ENCODE data around the gene PPM1L.

Gene PPM1L

GRCh38 chr3:160941885-160942494 is 186.0 kb downstream of the PPM1L start:
- Histone ChIP-seq H3K27ac (ENCODE audit: low read depth, low read length) (no peak overlapping the region), H3K79me1 (ENCODE audit: low read length) (no peaks in the 10 kb centered on the region), H2BK5ac (ENCODE audit: low read length) (no peak overlapping the region), H2AK5ac (ENCODE audit: low read length) (no peak overlapping the region), H3K4me3 (ENCODE audit: low read length) (no peak overlapping the region), H4K8ac (ENCODE audit: low read depth, low read length) (no peak overlapping the region), H3K79me2 (ENCODE audit: control insufficient read depth, insufficient read depth, low read length) (no peaks in the 10 kb centered on the region), H3K36me3 (ENCODE audit: control insufficient read depth, insufficient read depth, low read length) (no peaks in the 10 kb centered on the region), H3K27me3 (ENCODE audit: insufficient read depth, low read length, poor library complexity) (no peaks in the 10 kb centered on the region), H3K9ac (ENCODE audit: low read length) (no peak overlapping the region), H4K5ac (ENCODE audit: low read length) (no peak overlapping the region), H2BK15ac (replicated peaks; ENCODE audit: low read depth) (no peak overlapping the region), H2BK120ac (ENCODE audit: low read depth, low read length) (no peak overlapping the region), H3K18ac (ENCODE audit: low read length) (no peak overlapping the region), H3K56ac (ENCODE audit: low read length) (no peak overlapping the region), H3K4ac (ENCODE audit: low read depth, low read length) (no peak overlapping the region), H3K4me1 (ENCODE audit: control insufficient read depth, low read depth, low read length) (no peaks in the 10 kb centered on the region), H3K23ac (ENCODE audit: low read length) (no peak overlapping the region), H3K4me2 (ENCODE audit: low read length) (no peak overlapping the region)
- 100% methylated on average over 1 of the region's 5 CpGs for WGBS (ENCODE audit: extremely low coverage, insufficient coverage, low lambda C conversion rate)
- peak; percentile 66 for DNase-seq

GRCh38 chr3:160943996-160944395 is 188.0 kb downstream of the PPM1L start:
- no peak overlapping the region for H2BK15ac ChIP-seq (replicated peaks; ENCODE audit: low read depth)
- no peak for DNase-seq
- H4K5ac ChIP-seq (ENCODE audit: low read length) = no peak overlapping the region
- H3K4me3 ChIP-seq (ENCODE audit: low read length) = no peak overlapping the region
- no peaks in the 10 kb centered on the region for H3K4me1 ChIP-seq (ENCODE audit: control insufficient read depth, low read depth, low read length)
- no peak overlapping the region for H3K4ac ChIP-seq (ENCODE audit: low read depth, low read length)
- no peaks in the 10 kb centered on the region for H3K79me2 ChIP-seq (ENCODE audit: control insufficient read depth, insufficient read depth, low read length)
- H3K56ac ChIP-seq (ENCODE audit: low read length) = no peak overlapping the region
- no CpG with 5 or more reads among the region's 1 CpG for WGBS (ENCODE audit: extremely low coverage, insufficient coverage, low lambda C conversion rate)
- H3K27me3 ChIP-seq (ENCODE audit: insufficient read depth, low read length, poor library complexity) = no peaks in the 10 kb centered on the region
- H3K36me3 ChIP-seq (ENCODE audit: control insufficient read depth, insufficient read depth, low read length) = no peaks in the 10 kb centered on the region
- H2AK5ac ChIP-seq (ENCODE audit: low read length) = no peak overlapping the region
- H3K79me1 ChIP-seq (ENCODE audit: low read length) = no peaks in the 10 kb centered on the region
- no peak overlapping the region for H3K27ac ChIP-seq (ENCODE audit: low read depth, low read length)
- H3K9ac ChIP-seq (ENCODE audit: low read length) = no peak overlapping the region
- H3K4me2 ChIP-seq (ENCODE audit: low read length) = no peak overlapping the region
- H2BK5ac ChIP-seq (ENCODE audit: low read length) = no peak overlapping the region
- H2BK120ac ChIP-seq (ENCODE audit: low read depth, low read length) = no peak overlapping the region
- no peak overlapping the region for H3K23ac ChIP-seq (ENCODE audit: low read length)
- H4K8ac ChIP-seq (ENCODE audit: low read depth, low read length) = no peak overlapping the region
- no peak overlapping the region for H3K18ac ChIP-seq (ENCODE audit: low read length)

DNA sequence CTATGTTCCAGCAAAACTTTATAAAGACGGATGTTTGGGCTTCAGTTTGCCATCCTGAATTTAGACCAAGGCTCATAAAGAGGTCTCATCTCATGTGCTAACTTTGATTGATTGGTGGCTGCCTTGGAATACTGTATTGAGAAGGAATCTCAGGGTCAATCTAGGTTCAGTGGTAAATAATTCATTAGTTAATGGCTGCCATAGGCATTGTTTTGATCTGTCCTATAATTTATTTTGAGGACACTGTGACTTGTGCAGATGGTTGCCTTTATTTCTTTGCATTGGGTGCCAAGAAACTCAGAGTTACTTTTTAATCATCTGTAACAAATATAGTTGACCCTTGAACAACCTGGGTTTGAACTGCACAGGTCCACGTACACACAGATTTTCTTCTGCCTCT is 189.3 kb downstream of the PPM1L start:
- no peak overlapping the region for H2BK15ac ChIP-seq (replicated peaks; ENCODE audit: low read depth)
- H3K79me2 ChIP-seq (ENCODE audit: control insufficient read depth, insufficient read depth, low read length) = no peaks in the 10 kb centered on the region
- H3K18ac ChIP-seq (ENCODE audit: low read length) = no peak overlapping the region
- H3K4me3 ChIP-seq (ENCODE audit: low read length) = no peak overlapping the region
- H3K23ac ChIP-seq (ENCODE audit: low read length) = no peak overlapping the region
- H4K8ac ChIP-seq (ENCODE audit: low read depth, low read length) = peak overlapping the region; percentile 28
- H4K5ac ChIP-seq (ENCODE audit: low read length) = no peak overlapping the region
- no peak overlapping the region for H2BK120ac ChIP-seq (ENCODE audit: low read depth, low read length)
- no peaks in the 10 kb centered on the region for H3K4me1 ChIP-seq (ENCODE audit: control insufficient read depth, low read depth, low read length)
- no peaks in the 10 kb centered on the region for H3K36me3 ChIP-seq (ENCODE audit: control insufficient read depth, insufficient read depth, low read length)
- no peak overlapping the region for H2BK5ac ChIP-seq (ENCODE audit: low read length)
- H3K27ac ChIP-seq (ENCODE audit: low read depth, low read length) = no peak overlapping the region
- no peak overlapping the region for H3K9ac ChIP-seq (ENCODE audit: low read length)
- DNase-seq = no peak
- no peak overlapping the region for H2AK5ac ChIP-seq (ENCODE audit: low read length)
- no peak overlapping the region for H3K4ac ChIP-seq (ENCODE audit: low read depth, low read length)
- no peaks in the 10 kb centered on the region for H3K27me3 ChIP-seq (ENCODE audit: insufficient read depth, low read length, poor library complexity)
- H3K56ac ChIP-seq (ENCODE audit: low read length) = no peak overlapping the region
- H3K4me2 ChIP-seq (ENCODE audit: low read length) = no peak overlapping the region
- no CpG with 5 or more reads among the region's 2 CpGs for WGBS (ENCODE audit: extremely low coverage, insufficient coverage, low lambda C conversion rate)
- no peaks in the 10 kb centered on the region for H3K79me1 ChIP-seq (ENCODE audit: low read length)

GRCh38 chr3:160948273-160948672 is 192.2 kb downstream of the PPM1L start:
- Histone ChIP-seq H3K56ac (ENCODE audit: low read length) (no peak overlapping the region), H2BK120ac (ENCODE audit: low read depth, low read length) (no peak overlapping the region), H3K79me1 (ENCODE audit: low read length) (no peaks in the 10 kb centered on the region), H3K4me2 (ENCODE audit: low read length) (no peak overlapping the region), H3K27ac (ENCODE audit: low read depth, low read length) (no peak overlapping the region), H3K4me1 (ENCODE audit: control insufficient read depth, low read depth, low read length) (no peaks in the 10 kb centered on the region), H3K27me3 (ENCODE audit: insufficient read depth, low read length, poor library complexity) (no peaks in the 10 kb centered on the region), H4K8ac (ENCODE audit: low read depth, low read length) (no peak overlapping the region), H3K4me3 (ENCODE audit: low read length) (no peak overlapping the region), H3K79me2 (ENCODE audit: control insufficient read depth, insufficient read depth, low read length) (no peaks in the 10 kb centered on the region), H3K4ac (ENCODE audit: low read depth, low read length) (no peak overlapping the region), H2BK5ac (ENCODE audit: low read length) (no peak overlapping the region), H3K36me3 (ENCODE audit: control insufficient read depth, insufficient read depth, low read length) (no peaks in the 10 kb centered on the region), H2BK15ac (replicated peaks; ENCODE audit: low read depth) (no peak overlapping the region), H2AK5ac (ENCODE audit: low read length) (no peak overlapping the region), H3K18ac (ENCODE audit: low read length) (no peak overlapping the region), H3K9ac (ENCODE audit: low read length) (no peak overlapping the region), H3K23ac (ENCODE audit: low read length) (no peak overlapping the region), H4K5ac (ENCODE audit: low read length) (no peak overlapping the region)
- no peak for DNase-seq
- no CpG with 5 or more reads among the region's 3 CpGs for WGBS (ENCODE audit: extremely low coverage, insufficient coverage, low lambda C conversion rate)

DNA sequence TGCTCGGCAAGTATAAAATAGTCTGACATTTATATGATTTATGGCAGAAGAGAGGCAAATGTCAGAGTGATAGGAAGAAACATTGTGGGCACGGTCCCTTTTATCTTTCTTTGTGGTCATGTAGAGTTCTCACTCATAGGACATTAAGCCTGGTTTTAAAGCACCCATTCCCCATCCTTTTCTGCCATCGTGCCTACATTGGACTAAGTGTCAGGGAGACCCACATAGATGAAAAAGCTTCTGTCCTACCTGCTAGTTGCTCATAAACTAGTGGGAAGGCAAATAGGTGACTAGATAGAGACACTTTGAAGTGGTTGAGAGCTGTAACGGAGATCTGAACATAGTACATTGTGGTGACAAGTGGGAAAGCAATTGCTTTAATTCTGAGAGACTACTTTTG is 193.4 kb downstream of the PPM1L start:
- H4K8ac ChIP-seq (ENCODE audit: low read depth, low read length) = no peak overlapping the region
- no peak overlapping the region for H2BK5ac ChIP-seq (ENCODE audit: low read length)
- no peaks in the 10 kb centered on the region for H3K79me2 ChIP-seq (ENCODE audit: control insufficient read depth, insufficient read depth, low read length)
- no peak overlapping the region for H2BK120ac ChIP-seq (ENCODE audit: low read depth, low read length)
- no peak overlapping the region for H3K4me2 ChIP-seq (ENCODE audit: low read length)
- H3K9ac ChIP-seq (ENCODE audit: low read length) = no peak overlapping the region
- DNase-seq = no peak
- no peak overlapping the region for H2AK5ac ChIP-seq (ENCODE audit: low read length)
- no peak overlapping the region for H2BK15ac ChIP-seq (replicated peaks; ENCODE audit: low read depth)
- H4K5ac ChIP-seq (ENCODE audit: low read length) = no peak overlapping the region
- H3K4ac ChIP-seq (ENCODE audit: low read depth, low read length) = no peak overlapping the region
- no peak overlapping the region for H3K18ac ChIP-seq (ENCODE audit: low read length)
- H3K27me3 ChIP-seq (ENCODE audit: insufficient read depth, low read length, poor library complexity) = no peaks in the 10 kb centered on the region
- no peak overlapping the region for H3K56ac ChIP-seq (ENCODE audit: low read length)
- H3K4me3 ChIP-seq (ENCODE audit: low read length) = no peak overlapping the region
- no CpG with 5 or more reads among the region's 4 CpGs for WGBS (ENCODE audit: extremely low coverage, insufficient coverage, low lambda C conversion rate)
- no peak overlapping the region for H3K27ac ChIP-seq (ENCODE audit: low read depth, low read length)
- no peaks in the 10 kb centered on the region for H3K36me3 ChIP-seq (ENCODE audit: control insufficient read depth, insufficient read depth, low read length)
- no peak overlapping the region for H3K23ac ChIP-seq (ENCODE audit: low read length)
- H3K4me1 ChIP-seq (ENCODE audit: control insufficient read depth, low read depth, low read length) = no peaks in the 10 kb centered on the region
- no peaks in the 10 kb centered on the region for H3K79me1 ChIP-seq (ENCODE audit: low read length)

DNA sequence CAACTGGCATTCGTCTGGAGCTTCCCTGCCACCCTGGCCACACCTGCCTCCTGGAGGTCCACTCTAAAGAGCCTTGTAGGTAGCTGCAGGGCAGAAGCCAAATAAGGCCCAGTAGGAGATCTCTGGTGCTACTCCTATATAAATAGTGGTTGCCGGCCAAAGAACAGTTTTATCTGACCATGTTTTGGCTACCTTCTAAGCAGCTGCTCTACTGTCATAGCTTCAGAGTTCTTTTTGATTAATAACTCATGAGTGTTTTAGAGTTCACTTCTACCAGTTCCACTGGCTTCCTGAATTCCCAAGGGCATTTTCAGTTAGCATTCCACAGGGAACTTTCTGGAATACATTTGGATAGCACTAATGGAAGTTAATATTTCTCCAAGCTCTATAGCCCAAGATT is 194.5 kb downstream of the PPM1L start:
- no peak overlapping the region for H2AK5ac ChIP-seq (ENCODE audit: low read length)

More for the DNA sequence above, 194.5 kb downstream of the PPM1L start:
- Histone ChIP-seq H3K23ac (ENCODE audit: low read length) (no peak overlapping the region), H4K5ac (ENCODE audit: low read length) (no peak overlapping the region), H3K4ac (ENCODE audit: low read depth, low read length) (no peak overlapping the region), H3K18ac (ENCODE audit: low read length) (no peak overlapping the region), H3K27ac (ENCODE audit: low read depth, low read length) (no peak overlapping the region), H3K36me3 (ENCODE audit: control insufficient read depth, insufficient read depth, low read length) (no peaks in the 10 kb centered on the region), H2BK5ac (ENCODE audit: low read length) (no peak overlapping the region), H3K27me3 (ENCODE audit: insufficient read depth, low read length, poor library complexity) (no peaks in the 10 kb centered on the region), H3K79me1 (ENCODE audit: low read length) (no peaks in the 10 kb centered on the region), H3K4me2 (ENCODE audit: low read length) (no peak overlapping the region), H3K4me1 (ENCODE audit: control insufficient read depth, low read depth, low read length) (no peaks in the 10 kb centered on the region), H2BK120ac (ENCODE audit: low read depth, low read length) (no peak overlapping the region), H3K79me2 (ENCODE audit: control insufficient read depth, insufficient read depth, low read length) (no peaks in the 10 kb centered on the region), H2BK15ac (replicated peaks; ENCODE audit: low read depth) (no peak overlapping the region), H4K8ac (ENCODE audit: low read depth, low read length) (no peak overlapping the region), H3K4me3 (ENCODE audit: low read length) (no peak overlapping the region), H3K56ac (ENCODE audit: low read length) (no peak overlapping the region), H3K9ac (ENCODE audit: low read length) (no peak overlapping the region)
- DNase-seq = no peak
- WGBS (ENCODE audit: extremely low coverage, insufficient coverage, low lambda C conversion rate) = no CpG with 5 or more reads among the region's 2 CpGs

Data from mesendoderm (in vitro differentiated cells).